Nephron progenitor cell (in vitro differentiated cells): ENCODE results near the gene CSRP1.
A peak's percentile ranks its signal among the peaks of the same experiment; 100 is the strongest.

Experiments used
- DNase-seq: peaks from one replicate; pipeline ENCODE4 v3.0.0; 2021
- H3K27ac Mint-ChIP-seq: 2 replicates; pipeline ENCODE4 v1.8.0; 2021; ENCODE audit warnings: mild to moderate bottlenecking, moderate library complexity, mixed read lengths
- H3K27me3 Mint-ChIP-seq: 2 replicates; pipeline ENCODE4 v1.8.0; 2021; ENCODE audit warnings: mild to moderate bottlenecking, low read depth, mixed read lengths; ENCODE audit not compliant: poor library complexity
- H3K36me3 Mint-ChIP-seq: 2 replicates; pipeline ENCODE4 v1.8.0; 2021; ENCODE audit warnings: low read depth, mixed read lengths
- H3K4me1 Mint-ChIP-seq: 2 replicates; pipeline ENCODE4 v1.8.0; 2021; ENCODE audit warnings: mixed read lengths
- H3K4me3 Mint-ChIP-seq: 2 replicates; pipeline ENCODE4 v1.8.0; 2021; ENCODE audit warnings: mild to moderate bottlenecking, moderate library complexity, mixed read lengths
- H3K9me3 Mint-ChIP-seq: 2 replicates; pipeline ENCODE4 v1.8.0; 2021; ENCODE audit warnings: mild to moderate bottlenecking, moderate library complexity, mixed read lengths
- TF ChIP-seq, protein P1 (sequence below): fragments of 200-600 bp; sonication (generic); IDR thresholded peaks from 2 replicates; pipeline ENCODE4 v1.5.0; 2021; ENCODE audit warnings: antibody characterized with exemption

The CSRP1 gene

DNA sequence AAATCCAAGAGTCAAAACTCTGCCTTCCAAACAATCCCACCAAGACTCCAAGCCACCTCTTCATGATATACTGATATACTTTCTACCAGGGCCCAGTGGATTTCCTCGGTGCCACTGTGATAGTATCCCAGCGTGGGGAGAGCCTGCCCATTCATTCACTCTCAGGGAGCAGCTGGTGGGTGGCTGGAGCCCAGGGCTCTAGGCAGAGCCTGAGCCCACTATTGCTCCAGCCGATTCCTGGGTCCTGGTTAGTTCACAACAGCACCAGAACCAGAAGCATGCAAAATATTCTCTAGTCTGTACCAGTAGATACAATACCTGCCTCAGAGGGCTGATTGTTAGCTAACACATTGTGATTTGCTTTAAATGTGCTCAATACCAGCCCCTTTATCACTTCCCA, 831 bp downstream of the CSRP1 start:
- Mint-ChIP-seq H3K27me3 (peaks cover 18% of the 10 kb centered on the region), H3K4me1 (peaks cover 50% of the 10 kb centered on the region), H3K9me3 (no peaks in the 10 kb centered on the region), H3K27ac (peak overlapping the region; percentile 95), H3K36me3 (no peaks in the 10 kb centered on the region), H3K4me3 (peak overlapping the region; percentile 32)
- TF ChIP-seq, protein P1, sequence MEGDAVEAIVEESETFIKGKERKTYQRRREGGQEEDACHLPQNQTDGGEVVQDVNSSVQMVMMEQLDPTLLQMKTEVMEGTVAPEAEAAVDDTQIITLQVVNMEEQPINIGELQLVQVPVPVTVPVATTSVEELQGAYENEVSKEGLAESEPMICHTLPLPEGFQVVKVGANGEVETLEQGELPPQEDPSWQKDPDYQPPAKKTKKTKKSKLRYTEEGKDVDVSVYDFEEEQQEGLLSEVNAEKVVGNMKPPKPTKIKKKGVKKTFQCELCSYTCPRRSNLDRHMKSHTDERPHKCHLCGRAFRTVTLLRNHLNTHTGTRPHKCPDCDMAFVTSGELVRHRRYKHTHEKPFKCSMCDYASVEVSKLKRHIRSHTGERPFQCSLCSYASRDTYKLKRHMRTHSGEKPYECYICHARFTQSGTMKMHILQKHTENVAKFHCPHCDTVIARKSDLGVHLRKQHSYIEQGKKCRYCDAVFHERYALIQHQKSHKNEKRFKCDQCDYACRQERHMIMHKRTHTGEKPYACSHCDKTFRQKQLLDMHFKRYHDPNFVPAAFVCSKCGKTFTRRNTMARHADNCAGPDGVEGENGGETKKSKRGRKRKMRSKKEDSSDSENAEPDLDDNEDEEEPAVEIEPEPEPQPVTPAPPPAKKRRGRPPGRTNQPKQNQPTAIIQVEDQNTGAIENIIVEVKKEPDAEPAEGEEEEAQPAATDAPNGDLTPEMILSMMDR = no peak
- no peak for DNase-seq

DNA sequence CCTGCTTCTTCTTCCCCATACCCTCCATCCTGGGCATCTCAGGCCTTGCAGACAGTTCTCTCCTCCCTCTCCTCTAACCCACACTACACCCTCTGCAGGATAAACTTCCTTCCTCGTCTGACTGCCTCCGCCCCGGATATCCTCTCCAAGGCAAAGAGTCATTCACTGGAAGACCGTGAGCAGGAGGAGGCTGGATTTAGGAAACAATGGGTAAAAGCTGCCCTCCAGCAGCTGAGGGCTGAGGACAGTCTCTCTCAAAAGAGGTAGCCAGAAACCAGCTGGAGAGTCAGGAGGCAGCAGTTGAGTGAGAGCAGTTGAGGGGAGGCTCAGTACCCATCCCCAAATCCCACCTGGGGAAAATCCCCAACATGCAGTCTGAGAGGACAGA, 1.4 kb downstream of the CSRP1 start:
- no peak for DNase-seq
- Mint-ChIP-seq H3K27ac (peak overlapping the region; percentile 95), H3K36me3 (no peaks in the 10 kb centered on the region), H3K27me3 (peaks cover 18% of the 10 kb centered on the region), H3K4me3 (peak overlapping the region; percentile 19), H3K9me3 (no peaks in the 10 kb centered on the region), H3K4me1 (peaks cover 56% of the 10 kb centered on the region)
- TF ChIP-seq, protein P1 = no peak

- Mint-ChIP-seq H3K4me3 (no peak overlapping the region), H3K4me1 (peaks cover 61% of the 10 kb centered on the region), H3K36me3 (no peaks in the 10 kb centered on the region), H3K27me3 (peaks cover 16% of the 10 kb centered on the region), H3K27ac (peak overlapping the region; percentile 95), H3K9me3 (no peaks in the 10 kb centered on the region)
- no peak for DNase-seq
- TF ChIP-seq, protein P1 = no peak
Measured at GRCh38 chr1:201504799-201505502, 2.0 kb downstream of the CSRP1 start.

DNA sequence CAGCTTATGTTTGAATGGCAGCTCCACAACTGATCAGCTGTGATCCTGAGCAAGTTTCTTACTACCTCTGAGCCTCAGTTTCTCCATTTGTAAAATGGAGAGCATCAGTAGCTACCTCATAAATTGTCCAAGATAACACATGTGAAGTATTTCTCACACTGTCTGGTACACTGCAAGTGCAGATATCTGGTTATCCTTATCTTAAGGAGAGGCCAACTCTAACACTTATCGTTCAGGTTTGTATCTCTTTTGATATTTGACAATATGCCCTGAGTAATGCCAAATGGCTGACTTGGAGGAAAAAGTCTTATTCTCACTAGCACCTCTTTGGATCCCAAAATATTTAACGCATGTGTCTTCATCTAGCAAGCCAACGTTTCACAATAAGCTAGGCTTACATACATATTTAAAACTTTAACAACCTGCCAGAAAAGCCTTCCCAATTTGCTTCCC, 2.7 kb downstream of the CSRP1 start:
- TF ChIP-seq, protein P1 = no peak
- Mint-ChIP-seq H3K36me3 (no peaks in the 10 kb centered on the region), H3K4me1 (peaks cover 69% of the 10 kb centered on the region), H3K4me3 (no peak overlapping the region), H3K27me3 (peaks cover 14% of the 10 kb centered on the region), H3K27ac (peak overlapping the region; percentile 98), H3K9me3 (no peaks in the 10 kb centered on the region)
- no peak for DNase-seq

DNA sequence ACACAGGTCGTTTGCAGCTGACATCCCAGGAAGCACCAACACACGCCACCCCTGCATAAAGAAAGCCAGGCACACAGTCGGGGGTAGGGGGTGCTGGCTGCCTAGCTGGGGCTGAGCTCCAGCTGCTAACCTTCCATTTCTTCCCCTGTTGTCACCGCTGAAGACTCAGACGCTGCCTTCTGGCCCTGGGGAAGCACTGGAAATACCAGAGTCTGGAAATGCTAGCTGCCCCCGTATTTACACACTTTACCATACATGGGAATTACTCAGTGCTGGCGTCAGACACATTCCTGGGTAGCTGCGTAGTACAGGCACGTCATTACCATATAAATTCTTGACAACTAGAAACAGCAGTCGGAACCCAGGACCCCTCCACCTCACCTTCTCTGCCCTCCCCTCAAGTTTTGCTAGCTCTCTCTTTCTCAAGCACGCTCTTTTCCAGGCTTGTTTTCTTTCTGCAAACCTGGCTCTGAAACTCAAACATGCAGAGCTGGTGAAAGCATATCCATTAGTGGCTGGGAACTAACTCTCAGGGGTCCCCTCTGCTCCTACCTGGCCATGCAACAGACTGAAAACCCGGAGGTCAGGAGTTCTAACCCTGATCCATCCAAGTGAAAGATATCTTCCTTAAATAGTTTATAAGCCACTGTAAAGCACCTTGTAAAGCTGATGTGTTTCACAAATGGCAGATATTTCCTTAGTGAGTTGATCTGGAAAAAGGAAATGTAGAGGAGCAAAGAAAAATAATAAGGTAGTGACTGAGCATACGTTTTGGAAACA, 3.3 kb downstream of the CSRP1 start:
- Mint-ChIP-seq H3K4me3 (peak overlapping the region; percentile 3), H3K9me3 (no peaks in the 10 kb centered on the region), H3K27ac (peak overlapping the region; percentile 98)

More for the DNA sequence above, 3.3 kb downstream of the CSRP1 start:
- H3K4me1 Mint-ChIP-seq = peaks cover 75% of the 10 kb centered on the region
- DNase-seq = peak; percentile 40
- no peaks in the 10 kb centered on the region for H3K36me3 Mint-ChIP-seq
- H3K27me3 Mint-ChIP-seq = peaks cover 11% of the 10 kb centered on the region
- TF ChIP-seq, protein P1 = no peak
